Activated T-cell treated with anti-CD3 and anti-CD28 coated beads for 48 hours (primary cell): Measurements from ENCODE around the gene YES1.
"Not testable (repeated sequence)": the region's sequence is repeated elsewhere in the genome, so short reads cannot be mapped to it uniquely, and the experiment has no call there.

Experiments
- DNase-seq: peaks from one replicate; pipeline ENCODE4 v3.0.0-alpha.2; 2020; ENCODE audit warnings: low read depth

Gene YES1

DNA sequence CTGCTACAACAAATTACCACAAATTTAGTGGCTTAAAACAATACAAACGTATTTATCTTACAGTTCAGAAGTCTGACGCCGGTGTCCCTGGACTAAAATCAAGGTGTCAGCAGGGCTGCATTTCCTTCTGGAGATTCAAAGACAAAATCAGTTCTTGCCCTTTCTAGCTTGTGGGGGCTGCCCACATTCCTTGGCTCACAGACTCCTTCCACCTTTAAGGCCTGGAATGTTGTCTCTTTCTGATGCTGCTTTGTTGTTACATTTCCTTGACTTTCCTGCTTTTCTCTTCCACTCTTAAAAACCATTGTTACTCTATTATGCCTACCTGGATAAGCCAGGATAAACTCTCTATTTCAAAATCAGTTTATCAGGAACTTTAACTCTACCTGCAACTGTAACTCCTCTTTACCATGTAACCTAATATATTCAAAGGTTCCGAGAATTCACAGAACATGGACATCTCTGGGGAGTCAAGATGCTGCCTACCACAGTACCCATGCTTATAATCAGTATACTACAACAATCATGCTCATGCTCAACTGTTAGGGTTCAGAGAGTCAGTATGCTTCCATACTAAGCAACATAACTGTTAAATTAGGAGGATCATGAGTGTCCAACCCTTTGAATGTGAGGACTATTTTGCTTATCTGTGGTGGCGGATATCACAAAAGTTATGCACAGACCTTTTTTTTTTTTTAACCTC lies 27.4 kb downstream of the YES1 start:
- no peak for DNase-seq

DNA sequence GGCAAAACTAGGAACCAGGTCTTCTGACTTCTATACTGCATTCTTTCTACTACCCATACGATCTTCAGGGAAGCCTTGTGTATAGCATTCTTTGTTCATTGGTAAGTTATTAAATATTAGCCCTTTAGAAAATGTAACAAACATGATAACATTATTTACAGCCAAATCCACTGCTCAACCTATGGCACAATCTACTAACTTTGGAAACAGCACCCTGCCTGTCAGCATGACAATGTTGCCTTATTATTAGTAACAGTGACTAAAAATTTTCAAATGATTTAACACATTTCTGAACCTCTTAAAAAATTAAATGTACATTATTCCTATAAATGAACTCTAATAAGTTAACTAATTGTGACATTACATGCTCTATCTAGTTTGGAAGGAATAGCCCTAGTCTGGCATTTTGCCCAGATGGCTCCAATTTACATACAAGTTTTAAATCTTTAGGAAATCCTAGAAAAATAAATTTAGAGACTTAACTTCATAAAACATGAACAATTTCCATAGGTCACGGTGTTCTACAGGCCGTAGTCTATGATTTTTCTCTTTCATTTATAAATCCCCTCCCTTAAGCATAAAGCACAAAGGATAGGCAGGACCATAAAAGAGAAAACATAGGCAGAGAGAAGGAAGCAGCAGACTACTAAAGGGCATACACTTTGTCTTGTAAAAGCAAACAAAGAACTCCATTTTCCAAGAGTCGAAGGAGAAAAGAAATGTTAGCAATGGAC lies 33.7 kb downstream of the YES1 start:
- DNase-seq: no peak

DNA sequence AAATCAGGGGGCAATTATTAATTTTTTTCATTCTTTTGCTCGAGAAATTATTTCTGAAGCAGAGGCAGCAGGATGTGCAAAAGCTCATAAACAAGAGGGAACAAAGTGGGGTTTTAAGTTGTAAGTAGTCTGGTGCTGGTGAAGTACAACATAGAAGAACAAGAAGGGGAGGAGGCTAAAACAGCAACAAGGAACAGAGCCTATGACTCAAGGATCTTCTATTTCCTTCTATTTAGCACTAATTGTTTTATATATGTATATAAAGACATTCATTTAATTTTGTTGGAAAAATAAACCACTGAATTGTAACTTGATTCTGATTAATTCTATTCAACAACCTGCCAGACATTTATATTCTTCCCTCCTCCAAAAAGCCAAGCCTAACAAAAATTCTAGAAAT lies 35.0 kb downstream of the YES1 start:
- no peak for DNase-seq

DNA sequence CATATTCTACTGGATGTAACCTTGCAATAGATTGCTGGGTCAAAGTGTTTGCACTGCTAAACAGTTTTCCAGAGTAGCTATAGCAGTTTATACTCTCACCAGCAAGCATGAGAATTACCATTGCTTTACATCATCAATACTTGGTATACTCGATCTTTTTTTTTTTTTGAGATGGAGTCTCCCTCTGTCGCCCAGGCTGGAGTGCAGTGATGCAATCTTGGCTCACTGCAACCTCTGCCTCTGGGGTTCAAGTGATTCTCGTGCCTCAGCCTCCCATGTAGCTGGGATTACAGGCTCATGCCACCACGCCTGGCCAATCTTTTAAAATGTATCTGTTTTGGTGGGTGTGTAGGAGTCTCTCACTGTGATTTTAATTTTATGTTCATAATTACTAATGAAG lies 36.0 kb downstream of the YES1 start:
- not testable (repeated sequence) for DNase-seq

DNA sequence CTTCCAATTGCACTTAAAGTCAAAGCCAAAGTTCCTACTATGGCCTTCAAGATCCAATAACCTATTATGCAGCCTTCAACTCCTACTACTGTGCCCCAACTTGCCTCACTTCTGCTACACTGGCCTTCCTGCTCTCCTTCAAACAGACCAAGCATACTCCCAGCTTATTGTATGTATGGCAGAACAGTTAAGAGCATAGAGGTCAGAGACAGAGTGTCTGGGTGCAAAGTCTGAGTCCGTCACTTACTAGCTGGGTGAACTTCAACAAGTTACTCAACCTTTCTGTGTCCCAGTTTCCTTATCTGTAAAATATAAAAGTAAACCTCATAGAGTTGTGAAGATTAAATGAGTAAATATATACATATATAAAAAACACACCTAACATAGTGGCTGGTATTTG lies 37.2 kb downstream of the YES1 start:
- DNase-seq: no peak

DNA sequence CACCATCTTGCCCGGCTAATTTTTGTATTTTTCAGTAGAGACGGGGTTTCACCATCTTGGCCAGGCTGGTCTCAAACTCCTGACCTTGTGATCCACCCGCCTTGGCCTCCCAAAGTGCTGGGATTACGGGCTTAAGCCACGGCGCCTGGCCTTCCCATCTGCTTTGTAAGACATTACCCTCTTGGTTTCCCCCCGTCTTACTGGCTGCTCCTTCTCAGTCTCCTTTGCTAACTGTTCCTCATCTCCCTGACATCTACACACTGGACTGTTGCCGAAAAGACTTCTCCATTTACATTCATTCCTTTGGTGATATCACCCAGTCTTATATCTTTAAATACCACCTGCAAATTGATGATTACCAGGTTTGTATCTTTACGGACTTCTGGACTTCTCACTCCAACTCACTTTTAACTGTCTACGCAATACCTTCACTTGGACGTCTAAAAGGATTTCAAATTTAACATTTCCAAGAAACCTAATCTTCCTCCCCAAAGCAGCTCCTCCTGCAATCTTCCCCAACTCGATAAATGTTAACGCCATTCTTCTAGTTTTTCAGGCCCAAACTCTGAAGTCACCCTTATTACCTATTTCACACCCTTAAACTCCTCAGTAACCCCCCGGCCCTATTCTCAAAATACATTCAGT lies 37.9 kb downstream of the YES1 start:
- DNase-seq: no peak

DNA sequence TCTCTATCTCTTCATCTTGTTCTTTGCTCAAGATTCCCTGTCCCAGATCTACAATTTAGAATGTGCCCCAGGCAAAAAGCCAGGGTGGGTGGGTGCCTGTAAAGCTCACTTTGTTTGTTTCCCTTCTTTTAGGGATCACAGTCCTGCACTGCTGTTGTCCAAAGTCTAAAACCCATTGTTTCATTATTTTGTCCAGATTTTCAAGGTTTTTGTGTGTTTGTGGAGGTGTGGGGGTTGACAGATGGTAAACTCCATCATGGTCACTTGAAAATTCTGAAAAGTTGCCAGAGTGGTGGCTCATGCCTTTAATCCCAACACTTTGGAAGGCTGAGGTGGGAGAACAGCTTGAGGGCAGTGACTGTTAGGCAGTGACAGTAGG lies 41.5 kb downstream of the YES1 start:
- DNase-seq: no peak

DNA sequence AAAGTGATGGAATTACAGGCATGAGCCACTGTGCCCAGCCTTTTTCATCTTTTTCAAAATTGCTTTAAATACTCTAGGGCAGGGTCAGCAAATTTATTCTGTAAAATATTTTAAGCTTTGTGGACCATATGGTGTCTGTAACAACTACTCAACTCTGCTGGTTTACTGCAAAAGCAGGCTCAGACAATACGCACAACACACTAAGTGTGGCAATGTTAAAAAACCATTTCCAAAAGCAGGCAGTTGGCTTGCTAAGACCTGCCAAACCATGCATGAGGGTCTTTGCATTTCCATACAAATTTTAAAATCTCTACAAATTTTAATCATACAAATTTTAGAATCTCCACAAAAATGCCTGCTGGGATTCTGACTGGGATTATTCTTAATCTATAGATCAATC lies 44.1 kb downstream of the YES1 start:
- DNase-seq: no peak

DNA sequence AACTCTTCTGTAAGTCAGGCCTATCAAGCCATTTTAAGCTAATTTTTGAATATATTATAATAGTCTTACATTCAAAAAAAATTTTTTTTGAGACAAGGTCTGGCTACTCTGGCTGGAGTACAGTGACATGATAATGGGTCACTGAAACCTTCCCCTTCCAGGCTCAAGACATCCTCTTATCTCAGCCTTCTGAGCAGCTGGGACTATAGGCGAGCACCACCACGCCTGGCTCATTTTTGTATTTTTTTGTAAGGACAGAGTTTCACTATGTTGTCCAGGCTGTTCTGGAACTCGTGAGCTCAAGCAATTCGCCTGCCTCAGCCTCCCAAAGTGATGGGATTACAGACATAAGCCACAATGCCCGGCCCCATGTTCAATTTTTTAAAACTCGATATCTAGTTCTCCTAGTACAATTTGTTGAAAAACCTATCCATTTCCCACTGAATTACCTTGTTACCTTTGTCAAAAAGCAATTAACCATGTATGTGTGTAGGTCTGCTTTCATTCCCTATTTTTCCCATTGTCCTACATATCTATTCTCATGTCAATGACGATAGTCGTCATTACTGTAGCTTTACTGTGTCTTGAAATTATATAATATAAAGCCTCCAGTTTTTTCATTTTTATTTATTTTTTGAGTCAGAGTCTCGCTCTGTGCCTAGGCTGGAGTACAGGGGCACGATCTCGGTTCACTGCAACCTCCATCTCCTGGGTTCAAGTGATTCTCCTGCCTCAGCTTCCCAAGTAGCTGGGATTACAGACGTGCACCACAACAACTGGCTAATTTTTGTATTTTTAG lies 44.8 kb downstream of the YES1 start:
- no peak for DNase-seq

DNA sequence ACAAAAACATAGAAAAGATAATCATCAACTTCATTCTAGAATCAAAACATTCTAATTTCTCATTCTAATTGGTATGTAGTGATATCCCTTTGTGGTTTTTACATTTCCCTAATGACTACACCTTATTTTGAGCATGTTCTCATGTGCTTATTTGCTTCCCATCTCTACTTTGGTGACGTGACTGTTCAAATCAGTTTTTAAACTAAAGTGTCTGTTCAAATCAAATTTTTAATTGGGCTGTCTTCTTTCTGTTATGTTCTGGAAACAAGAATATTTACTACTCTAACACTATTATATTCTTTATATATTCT lies 45.5 kb downstream of the YES1 start:
- no peak for DNase-seq

DNA sequence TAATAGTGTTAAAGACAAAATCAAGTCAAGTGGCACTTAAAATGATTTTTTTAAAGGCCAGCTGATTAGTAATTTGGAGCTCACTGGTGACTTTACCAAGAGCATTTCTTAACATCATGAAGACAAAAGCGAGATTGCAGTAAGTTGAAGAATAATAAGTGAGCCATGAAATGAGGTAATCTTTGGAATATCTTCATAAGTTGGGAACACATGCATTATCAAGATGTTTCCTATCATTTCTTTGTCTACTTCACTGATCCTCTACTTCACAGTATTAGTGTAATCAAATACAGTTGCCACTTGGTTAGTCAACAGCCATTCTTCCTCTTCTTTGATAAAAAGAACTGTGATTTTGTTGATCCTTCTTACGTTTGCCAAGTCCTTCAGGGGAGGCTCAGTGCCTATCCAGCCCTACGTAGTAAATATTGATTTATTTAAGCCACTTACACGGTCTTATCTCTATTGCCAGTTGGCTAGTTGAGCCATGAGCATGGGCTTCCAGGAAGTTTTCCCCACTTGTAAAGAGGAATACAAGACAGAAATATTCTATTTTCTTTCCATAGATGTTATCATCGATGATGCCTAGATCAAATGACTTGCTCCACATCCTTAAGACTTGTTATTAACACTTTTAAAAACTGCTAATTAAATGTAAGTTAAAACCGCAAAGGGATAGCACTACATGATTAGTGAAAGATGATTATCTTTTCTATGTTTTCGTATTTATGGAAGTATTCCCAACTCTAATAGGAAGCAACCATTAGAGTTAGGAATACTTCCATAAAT lies 46.1 kb downstream of the YES1 start:
- DNase-seq: no peak

DNA sequence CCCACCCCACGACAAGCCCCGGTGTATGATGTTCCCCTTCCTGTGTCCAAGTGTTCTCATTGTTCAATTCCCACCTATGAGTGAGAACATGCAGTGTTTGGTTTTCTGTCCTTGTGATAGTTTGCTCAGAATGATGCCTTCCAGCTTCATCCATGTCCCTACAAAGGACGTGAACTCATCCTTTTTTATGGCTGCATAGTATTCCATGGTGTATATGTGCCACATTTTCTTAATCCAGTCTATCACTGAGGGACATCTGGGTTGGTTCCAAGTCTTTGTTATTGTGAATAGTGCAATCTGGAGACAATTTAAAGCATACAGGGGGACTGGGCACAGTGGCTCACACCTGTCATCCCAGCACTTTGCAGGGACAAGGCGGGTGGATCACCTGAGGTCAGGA lies 52.2 kb downstream of the YES1 start:
- DNase-seq: not testable (repeated sequence)

DNA sequence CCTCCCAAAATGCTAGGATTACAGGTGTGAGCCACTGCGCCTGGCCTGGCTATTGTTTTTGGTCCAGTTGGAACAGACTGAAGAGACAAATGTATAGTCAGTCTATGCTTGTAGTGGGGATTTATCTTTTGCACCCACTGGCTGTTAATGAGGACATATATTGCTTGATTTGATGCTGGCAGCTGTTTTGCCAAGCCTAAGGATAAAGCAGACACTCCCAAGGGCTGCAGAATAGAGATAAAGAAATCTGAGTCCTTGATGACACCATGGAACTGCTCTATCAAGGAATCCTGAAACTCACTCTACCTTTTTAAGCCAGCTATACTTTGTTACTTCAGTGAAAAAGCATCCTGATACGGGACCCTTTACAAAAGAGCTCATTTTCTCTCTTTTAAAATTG lies 56.5 kb downstream of the YES1 start:
- no peak for DNase-seq

DNA sequence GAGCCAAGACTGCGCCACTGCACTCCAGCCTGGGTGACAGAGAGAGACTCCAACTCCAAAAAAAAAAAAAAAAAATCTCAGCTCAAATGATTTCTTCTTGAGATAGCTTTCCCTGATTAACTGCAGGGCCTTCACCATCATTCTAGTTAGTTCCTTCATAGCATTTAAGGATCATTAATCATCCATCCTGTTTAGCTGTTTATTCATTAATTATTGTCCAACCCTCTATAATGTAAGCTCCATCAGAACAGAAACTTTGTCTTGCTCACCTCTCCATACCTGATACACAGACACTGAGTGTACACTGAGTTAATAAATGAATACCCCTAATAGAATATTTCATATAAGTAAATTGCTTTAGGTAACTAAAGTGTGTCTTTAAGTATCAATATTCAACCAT lies 57.4 kb downstream of the YES1 start:
- DNase-seq: no peak

DNA sequence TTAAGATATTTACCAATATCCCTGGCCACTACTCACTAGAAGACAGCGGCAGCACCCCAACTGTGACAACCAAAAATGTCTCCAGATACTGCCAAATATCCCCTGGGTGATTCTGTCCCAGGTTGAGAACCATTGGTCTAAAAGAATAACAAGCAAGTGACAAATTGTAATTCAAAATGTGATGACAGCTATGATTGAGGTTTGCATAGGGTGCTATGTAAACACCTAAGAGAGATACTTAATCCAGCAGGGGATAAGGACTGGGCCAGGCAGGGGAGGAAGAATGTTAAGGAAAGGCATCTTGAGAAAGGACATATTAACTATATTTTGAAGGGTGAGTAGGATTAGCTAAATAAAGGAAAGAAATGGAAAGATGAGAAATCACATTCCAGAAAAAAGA lies 61.6 kb downstream of the YES1 start:
- DNase-seq: no peak

DNA sequence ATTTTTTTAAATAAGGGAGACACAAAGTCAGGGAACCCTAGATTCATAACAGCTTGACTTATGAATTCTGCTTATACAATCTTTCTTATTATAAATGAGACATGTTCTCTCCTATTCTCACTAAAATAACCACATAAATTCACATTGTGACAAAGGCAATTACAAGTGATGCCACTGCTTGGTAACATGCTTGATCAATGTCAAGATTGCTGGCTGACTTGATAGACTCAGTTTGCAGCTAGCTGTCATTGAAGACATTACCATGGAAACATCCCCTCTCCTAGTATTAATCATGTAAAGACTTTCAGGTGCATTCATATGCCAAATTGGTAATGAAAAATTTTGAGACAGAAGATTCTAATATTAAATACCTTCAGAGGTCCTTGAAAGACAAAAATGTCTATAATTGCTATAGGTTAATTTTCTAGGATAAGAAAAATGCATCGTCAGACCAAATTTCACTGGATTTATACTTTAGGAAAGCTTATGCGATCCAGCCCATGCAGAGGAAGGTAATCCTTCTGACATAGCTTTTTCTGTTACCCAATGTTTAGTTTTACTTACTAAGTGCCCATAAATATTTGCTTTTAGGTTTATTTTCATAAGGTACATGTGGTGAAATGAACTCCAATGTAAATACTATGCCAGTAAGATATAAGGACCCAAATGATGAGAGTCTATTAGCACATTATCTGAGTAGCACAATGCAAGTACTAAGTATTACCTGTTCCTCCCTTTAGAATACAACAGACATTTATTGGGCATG lies 67.0 kb downstream of the YES1 start:
- DNase-seq: no peak

DNA sequence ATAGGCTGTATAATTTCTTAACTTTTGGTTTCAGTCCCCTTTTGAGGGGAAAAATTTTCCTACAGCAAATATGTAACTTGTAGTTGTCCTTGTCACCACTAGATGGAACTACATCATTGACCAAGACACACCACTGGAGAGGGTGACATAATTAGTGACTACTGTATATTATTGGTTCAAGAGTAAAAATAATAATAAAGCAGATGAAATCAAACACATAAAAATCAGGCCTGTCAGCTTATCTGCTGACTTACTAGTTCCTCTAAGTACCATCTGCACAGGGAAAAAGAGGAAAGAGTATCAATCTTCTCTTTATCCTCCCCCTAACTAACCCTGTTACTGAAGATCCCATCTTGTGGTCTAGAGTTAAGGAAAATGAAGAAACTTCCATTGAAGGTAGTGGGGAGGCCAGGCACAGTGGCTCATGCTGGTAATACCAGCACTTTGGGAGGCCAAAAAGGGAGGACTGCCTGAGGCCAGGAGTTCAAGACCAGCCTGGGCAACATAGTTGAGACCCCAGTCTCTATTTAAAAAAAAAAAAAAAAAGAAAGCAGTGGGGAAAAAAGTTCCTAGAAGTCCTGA lies 70.0 kb downstream of the YES1 start:
- no peak for DNase-seq

DNA sequence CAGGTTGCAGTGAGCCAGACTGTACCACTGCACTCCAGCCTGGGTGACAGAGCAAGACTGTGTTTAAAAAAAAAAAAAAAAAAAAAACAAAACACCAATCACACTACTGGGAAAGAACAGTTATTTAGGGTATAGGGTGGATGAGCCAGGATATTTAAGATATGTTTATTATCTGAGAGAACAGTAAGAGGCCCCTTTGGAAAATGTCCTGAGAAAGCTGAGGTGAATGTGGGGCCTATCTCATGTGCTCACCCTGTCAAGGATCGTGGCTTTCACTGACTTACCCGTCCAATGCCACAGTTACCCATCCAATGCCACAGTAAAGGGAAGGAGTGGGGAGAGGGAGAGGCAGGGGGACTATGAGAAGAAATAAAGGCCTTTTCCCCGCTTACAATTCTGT lies 79.7 kb downstream of the YES1 start:
- DNase-seq: no peak

DNA sequence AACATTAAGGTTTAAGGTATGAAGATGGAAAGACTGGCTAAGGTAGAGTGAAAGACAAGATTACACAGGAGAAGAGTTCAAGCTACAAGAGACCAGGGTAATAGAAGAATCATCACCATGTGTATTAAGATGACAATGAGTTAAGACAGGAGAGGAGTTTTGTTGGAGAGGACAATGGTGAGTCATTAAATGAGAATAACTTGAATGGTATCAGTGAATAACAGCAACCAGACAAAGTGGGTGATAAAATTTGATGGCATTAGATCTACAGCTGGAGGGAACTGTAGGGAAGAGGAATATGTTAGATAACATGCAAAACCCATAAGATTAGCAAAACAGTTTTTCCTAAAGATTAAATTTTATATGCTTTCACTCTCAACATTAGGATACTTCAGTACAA lies 80.9 kb downstream of the YES1 start:
- no peak for DNase-seq

DNA sequence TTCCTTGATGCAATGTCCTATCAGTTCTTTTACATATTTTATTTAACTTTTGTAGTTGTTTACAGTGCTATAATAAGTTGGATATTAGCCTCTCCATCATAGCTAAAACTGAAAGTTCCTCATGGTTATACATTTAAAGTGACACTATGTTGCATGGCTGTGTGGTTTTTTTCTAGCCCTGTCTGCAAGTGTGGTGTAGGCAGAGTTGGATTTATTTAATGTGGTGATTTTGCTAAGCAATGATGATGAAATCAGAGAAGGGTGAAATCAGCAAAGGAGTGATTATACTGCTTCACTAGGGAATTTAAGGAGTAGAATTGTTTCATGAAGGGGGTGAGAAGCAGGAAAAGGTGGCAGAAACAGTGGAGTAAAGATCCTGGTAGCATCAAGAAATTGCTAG lies 81.3 kb downstream of the YES1 start:
- DNase-seq: no peak

DNA sequence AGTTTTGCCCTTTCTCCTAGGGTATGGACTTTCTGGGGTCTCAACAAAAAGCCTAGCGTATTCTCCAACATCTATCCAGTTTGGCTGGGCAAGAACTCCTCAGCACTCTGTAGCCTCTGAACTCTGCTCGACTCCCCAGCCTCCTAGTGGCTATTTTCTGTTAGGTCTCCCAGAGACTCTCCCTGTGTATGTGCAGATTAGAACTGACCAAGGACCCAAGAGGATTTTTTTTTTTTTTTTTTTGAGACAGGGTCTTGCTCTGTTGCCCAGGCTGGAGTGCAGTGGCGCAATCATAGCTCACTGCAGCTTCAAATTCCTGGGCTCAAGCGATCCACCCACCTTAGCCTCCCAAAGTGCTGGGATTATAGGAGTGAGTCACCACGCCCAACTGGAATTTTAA lies 81.9 kb downstream of the YES1 start:
- not testable (repeated sequence) for DNase-seq
